Inferior parietal cortex (tissue), 1 donor: ENCODE results near the gene ZEB2.

ENCODE experiments used
- DNase-seq: peaks from one replicate; pipeline ENCODE4 v3.0.0-alpha.2; 2016; ENCODE audit errors: extremely low spot score

ZEB2 gene

DNA sequence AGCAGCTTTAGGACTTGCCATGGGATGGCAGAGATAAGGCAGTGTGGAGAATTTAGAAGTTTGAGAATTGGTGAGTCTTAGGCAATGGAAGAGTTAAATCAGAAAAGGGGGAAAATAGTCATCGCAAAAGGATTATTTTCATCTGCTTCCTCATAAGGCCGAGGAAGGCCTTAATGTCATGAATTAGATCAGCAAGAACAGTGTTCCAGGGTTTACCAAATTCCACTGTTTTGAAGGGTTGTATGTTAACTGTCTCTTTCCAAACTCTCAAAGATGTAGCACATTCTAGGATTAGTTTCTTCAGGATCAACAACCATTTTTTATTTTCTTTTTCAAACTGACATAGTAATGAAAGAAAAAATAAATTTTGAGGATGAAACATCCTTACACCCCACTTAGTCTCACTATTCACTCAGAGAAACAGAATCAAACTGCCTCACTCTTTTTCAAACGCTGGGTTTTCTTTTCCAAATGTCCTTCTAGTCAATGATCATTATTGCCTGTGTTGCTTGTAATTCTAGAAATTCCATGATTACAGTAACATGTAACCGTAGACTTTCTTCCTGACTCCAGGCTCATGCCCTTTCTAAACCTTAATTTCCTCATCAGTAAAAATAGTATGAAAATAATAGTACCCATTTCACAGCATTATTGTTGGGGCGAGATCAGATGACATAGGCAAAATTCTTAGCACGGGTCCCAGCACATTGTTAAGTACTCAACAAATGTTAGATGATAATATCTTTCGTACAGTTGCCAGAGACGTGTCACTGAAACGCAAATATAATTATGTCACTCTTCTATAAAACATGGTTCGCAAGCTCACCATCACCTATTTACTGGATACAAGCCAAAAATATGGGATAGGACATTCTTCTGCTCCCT, 23.6 kb downstream of the ZEB2 start:
- no peak for DNase-seq

DNA sequence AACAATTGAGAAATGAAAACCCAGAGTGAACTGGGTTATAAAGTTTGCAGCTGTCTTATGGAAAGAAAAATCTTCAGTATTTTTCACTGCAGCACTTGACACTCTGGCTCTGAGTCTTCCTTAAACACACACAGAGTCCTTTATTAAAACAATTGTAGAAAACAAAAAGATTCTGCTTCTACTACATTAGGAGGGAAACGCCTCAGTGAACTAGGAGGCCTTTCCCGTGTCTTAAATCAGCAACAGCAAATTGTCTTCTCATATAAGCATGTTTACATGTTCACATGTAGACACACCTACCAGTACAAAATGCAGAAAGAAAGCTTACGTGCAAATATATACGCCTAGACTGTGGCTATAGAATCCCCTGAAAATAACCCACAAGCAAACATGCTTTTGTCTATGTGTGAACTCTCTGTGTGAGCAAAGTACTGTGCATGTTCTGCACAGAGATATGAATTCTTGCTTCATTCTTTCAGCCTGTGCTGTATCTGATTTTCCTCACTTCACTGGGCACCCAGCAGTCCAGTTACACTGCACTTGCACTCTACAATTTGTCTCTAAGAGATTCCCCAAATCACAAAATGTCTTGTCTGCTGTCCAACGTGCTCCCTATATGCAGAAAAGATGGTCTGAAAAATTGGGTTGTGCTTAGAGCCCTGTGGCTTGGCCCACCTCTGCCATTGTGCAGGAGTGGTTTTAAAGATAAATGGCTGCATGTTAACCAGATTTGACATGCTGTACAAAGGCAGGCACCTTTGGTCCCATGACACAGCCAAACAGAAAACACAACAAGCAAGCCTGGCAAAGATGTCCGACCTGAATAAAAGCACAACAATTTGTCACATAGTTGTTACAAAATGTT, 24.5 kb downstream of the ZEB2 start:
- no peak for DNase-seq

DNA sequence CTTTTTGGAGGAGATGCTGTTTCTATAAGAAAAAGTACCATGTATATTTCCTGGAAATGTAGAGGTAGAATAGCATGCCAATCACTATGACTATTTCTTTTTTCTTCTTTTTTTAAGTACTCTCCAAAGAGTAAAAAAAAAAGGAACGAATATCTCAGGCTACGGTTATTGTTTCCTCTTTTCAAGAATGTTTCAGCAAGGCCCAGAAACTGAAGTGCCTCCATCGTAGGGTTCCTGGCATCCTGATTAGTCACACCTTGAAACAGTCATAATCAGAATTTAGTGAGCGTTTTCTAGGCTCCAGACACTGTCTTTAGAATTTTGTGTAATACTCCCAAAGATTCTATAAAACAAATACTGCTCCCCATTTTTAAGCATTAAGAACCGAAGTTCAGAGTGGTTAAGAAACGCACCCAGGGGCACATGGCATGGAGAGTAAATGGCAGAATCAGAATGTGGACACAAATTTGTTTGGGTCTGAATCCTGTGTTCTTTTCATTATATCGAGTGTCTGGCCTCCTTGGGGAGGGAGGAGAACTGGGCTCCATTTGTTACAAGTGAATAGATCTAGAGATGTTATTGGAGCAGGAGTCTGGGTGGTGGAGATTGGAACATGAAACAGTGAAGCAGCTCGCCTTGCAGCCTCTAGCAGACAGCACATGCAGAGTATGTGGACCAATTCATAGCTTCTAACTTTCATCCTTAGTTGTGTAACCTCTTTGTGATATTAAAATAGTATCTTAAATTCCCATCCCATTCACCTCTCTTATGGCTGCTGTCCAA, 26.7 kb downstream of the ZEB2 start:
- DNase-seq: no peak

DNA sequence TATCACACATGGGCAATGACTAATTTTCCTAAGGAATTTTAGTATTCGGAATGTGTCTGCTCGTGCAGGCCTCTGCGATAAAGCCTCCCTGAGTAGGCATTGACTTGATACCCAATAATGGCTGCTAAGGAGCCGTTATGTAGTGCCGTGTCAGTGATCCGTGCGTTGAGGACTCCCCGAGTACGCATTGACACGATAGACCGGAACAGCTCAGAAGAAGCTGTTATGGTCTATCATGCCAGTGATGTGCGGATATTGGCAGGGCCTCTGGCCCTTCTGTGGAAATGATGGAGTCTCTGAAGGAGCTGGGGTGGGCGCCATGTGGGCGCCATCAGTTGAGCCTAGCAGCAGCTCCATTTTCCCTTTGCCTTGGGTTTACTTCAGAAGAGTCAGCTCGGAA, 29.1 kb downstream of the ZEB2 start:
- DNase-seq: no peak

DNA sequence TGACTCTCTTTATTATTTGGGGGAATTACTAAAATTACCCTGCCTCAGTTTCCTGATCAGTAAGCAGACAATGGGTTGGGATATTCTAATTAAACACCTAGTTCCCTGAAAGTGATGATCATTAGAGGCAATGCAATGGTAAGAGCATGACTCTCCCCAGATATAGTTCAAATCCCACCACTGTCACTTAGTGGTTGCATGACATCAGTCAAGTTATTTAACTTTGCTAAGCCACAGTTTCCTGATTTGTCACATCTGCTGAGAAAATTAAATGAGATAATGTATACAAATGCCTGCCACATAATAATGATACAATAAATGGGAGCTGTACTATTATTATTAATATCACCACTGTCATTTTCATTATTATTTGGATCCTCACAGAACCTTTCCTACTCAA, 29.9 kb downstream of the ZEB2 start:
- no peak for DNase-seq

DNA sequence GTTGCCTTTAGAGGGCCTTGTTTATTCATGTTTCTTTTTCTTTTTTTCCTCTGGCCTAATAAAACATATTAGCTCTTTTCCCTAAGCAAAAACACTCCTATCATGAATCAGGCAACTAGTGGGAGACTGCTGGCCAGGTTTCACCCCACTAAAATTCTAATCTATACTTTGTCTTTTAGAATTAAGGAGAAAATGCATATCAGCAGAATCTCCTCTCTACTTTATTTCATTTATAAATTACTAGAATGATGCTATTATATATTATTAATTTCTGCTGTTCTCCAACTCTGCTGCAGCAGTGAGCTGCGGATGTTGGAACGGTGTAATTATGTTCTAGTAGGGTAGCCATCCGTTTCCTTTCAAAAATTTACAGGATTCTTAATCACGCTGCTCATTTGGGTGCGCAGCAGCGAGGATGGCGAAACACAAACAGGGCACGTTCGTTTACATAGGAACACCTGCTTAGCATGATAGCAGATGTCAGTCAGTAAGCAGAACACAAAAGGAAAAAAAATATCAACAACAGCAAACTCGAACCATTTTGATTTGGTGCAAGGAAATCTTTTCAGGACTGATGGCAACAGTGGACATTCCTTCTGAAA, 30.5 kb downstream of the ZEB2 start:
- no peak for DNase-seq

DNA sequence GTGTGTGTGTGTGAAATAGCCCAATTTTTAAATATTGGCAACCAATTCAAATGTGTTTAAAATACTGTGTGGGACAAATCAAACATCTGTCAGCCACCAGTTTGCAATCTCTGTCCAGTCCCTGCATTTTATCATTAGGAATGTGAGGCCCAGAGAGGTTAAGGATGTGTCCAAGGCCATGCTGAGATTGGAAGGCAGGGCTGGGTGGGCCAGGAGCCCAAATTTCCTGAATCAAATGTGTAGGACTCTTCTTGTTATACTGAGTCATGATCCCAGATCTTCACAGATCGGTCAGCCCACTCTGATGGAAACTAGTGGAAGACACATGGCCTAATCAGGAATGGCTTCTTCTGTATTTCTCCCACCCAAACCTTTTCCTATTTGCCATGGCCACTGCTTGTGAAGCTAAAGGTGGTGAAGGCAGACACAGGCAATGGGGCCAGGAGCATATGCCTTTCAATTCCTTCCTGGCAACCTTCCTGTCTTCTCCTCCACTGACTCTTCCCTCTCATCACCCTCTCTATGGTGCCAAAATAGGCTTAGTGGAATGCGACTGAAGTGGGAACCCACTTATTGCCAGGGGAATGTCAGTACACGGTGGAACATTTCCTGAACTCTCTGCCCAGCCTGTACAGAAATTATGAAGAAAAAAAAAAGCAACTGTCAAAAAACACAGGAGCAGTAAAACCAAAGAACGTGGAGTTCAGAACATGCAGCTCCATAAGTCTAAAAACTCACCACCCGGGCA, 35.5 kb downstream of the ZEB2 start:
- DNase-seq: no peak

DNA sequence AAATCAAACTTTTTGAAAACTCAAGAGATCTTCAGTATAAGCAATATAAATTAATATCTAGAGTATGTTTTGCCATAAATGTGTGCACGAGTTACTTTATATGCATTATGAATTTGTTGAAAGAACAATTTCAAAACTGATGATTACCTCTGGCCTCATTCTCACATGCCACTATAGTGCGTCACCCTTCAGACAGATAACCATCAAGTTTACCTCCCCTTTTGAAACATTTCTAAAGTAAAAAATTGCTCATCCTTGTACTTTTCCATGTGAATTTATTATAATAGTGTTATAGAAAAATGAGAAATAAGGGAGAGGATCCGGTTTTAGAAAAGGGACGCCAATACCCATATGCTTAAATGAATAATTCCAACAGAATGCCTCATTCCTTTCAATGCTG, 38.3 kb downstream of the ZEB2 start:
- no peak for DNase-seq

DNA sequence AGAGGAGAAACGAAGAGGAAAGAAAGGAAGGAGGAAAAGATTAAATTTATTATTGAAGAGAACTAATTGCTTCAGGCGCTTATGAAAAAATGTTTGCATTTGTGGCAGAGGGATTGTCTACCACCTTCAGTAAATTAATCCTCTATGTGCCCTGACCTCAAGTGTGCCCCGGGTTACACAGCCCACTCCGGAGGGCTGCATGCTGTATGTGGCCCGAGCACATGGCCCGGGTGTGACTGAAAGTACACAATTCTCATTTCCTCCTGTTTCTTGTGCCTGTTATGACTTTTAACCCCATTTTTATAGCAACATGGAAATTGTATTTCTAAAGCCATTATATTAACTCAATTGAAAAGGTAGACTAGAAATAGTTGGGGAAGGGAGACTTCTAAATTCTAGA, 38.8 kb downstream of the ZEB2 start:
- DNase-seq: no peak

DNA sequence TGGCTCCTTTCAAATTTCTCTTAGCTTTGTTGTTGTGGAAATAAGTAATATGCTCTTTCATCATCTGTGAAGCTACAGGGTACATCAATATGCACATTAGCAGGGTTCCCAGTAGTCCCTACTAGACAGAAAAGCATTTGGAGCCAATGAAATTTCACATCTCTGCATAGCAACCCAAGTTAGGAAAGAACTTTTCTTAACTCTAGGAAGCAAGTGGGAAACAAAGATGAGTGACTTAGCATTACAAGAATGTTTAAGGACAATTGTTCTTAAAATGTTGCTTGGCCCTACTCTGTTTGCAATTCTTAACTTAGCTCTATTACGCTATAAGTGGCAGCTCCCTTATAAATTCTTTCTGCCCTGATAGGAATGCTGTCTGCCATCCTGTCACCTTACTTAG, 39.6 kb downstream of the ZEB2 start:
- DNase-seq: no peak

DNA sequence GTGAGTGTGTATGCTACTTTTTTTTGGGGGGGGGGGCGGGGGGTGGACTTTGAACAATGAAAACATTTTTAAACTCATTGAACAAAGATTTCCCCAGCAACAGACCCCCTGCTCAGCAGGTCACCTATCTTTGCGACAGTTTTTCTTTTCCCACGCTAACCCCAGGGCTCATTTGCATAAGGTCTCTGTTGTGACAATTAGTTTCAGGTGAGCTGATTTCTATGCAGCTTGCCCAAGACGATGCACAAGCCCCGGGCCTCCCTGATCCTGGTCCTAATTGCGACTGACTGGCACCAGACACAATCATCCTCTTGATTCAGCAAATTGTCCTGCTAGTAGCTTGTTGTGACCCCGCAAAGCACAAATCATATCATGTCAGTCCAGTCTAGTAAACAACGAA, 40.3 kb downstream of the ZEB2 start:
- DNase-seq: no peak

DNA sequence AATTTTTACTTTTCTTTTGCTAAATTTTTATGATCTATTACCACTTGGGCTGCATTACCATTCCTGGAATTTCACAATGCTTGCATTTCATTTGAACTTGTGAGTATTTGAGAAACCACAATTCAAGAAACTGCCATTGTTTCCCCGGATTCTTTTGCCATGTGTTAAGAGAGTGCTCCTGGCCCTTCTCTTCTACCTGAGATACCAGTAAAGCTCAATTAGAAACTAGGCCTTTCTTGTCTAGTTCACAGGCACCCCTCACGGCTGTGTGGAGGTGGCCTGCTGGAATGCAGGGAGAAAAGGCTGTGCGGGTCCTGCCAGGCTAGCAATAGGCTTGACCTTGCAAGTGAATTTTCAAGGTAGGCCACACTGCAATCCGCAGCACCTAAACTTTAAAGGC, 40.8 kb downstream of the ZEB2 start:
- DNase-seq: no peak

DNA sequence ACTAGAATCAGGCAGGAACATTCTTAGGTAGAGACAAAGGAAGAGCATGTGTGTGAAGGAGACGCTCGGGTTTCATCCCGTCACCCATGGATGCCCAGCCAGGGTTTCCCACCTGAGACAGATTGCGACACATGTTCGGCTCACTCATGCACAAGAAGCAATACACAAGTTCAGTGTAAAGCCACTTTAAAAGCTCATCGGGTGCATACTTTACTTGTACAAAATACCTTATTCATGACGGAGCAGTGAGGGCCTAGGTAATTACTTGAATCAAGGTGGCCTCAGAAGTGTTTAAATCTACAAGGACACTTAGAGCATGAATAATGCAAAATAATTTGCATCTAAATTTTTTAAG, 42.0 kb downstream of the ZEB2 start:
- DNase-seq: no peak

DNA sequence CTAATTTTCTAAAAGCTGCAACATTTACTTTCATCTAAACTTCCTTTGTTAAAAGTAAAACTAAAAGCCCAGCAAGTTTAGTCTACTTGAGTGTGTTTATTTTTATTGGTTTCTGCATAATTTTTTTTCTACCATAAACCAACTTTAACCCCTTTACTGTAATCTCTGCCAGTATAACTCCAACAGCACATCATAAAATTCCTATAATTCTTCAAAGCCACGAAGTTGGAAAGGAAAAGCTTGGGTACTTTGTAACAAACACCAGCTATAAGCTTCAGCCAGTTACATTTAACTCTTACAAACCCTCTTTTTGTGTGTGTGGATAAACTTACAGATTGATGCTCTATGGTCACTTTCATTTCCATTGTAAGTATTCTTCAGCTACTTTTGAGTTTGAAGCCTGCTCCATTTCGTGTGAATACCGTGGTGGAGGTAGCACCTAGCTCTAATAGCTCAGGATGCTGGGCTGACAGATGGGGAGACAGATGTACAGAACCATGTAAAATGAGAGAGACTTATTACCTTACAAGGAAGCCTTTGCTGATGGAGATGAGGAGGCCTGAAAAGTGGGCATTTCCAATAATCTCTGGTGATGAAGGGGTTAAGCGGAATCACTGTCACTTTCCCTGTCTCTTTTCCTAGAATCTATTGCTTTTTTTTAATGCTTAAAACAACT, 42.5 kb downstream of the ZEB2 start:
- no peak for DNase-seq

DNA sequence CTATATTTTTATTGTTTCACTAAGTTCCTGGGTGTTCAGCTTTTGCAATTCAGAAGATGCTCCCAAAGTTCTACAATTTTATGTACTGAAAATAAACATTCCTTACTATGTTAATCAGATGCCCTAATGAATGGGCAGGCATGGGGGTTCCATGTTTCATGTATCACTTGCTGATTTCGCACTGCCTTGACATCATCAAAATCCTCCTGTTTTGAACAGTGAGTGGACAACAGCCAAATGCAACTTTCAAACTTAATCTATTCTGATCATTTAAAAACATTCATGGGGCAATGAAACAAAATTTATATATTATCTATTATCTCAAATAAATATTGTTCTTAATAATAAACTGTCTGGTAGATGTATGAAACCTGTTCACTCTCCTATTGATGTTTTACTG, 43.2 kb downstream of the ZEB2 start:
- DNase-seq: no peak

DNA sequence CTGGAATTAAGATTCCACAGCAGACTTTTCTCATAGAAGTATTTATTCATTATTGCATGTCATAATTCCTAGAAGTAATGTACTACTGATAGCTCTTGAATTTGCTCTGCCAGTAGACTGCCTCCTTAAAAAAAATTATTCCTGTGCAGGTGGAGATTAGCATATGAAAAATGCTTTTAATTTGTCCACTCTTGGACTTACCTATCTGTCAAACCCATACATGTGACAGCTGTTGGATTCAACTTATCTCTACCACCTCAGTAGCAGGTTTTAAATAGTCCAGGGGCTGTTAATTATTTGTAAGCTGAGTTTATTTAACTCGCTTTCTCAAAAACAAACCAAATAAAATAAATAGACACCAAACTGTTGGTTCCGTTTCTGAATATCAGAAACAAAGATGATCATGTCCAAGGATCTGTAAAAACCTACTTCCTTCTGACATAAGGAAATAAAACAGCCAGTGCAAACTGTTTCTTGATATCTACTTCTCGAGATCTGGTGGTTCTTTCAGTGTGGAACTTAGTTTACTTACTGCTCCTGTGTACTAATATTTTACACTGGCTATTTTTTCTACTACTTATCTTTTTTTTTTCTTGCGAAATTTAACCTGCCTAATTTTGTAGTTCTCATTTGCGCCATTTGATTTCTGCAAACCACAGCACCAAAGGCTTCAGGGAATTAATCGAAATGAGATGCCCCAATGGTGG, 44.2 kb downstream of the ZEB2 start:
- DNase-seq: no peak

DNA sequence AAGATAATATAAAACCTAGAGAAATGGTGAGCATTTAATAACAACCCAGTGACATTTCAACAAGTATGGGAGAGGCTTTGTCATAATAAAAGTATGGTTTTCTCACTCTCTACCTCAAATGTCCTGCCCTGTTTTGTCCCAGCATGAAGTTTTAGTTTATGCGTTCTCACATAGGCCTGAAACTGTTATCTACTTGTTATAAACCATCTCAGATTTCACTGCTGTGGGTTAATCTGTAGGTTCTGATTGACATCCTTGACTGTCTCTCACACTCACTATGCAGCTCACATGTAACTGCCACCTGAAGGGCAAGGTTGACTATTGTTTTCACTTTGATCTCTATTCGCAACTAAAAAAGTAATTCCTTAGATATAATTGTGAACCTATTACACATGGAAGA, 44.9 kb downstream of the ZEB2 start:
- no peak for DNase-seq

DNA sequence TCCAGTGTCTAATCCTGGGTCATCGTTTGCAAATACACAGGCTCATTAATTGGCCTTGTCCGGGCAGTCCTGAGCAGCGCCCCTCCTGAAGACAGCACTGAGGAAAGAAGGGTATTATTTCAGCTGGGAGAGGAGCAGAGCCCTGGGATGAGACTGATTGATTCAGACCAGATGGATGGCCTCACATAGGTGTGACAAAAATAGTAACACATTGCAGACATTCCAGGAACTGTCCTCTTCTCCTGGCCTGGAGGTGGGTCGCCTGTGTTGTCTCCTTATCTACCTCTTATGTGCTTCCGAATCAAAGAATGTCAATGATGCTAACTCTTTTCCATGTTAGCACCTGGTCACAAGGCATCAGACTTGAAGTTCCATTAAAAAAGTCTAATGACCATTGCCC, 45.9 kb downstream of the ZEB2 start:
- no peak for DNase-seq

DNA sequence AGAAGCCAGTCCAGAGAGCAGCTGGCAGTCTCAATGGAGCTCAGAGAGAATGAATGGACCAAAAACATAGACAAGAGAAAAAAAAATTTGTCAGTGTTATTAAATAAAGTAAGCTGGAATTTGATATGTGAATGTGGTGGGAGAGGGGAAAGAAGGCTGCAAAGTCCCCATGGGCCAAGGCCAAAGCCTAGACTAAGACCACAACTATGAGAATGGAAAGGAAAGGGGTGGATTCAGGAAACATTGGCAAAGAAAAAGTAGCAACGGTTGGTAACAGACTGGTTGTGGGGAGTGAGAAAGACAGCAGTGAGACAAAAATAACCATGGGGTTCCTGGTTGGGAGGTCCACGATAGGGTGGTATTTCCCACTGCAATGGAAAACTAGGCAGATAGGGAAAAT, 47.0 kb downstream of the ZEB2 start:
- DNase-seq: no peak

DNA sequence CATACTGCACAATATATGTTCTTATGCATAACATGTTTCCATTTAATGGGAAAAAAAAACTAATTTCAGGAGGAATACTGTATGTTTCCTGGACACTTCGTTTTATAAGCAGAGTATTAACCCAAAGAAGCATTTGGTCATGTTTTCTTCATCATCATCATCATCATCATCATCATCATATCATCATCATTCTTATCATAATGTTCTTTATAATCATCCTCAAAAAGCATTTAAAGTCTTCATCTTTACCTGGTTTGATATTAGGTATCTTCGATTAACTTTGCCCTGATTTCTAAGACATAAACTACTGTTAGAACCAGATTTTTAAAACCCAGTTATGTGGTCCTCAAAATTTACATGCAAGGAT, 47.9 kb downstream of the ZEB2 start:
- DNase-seq: no peak
